ENCODE data around the gene BMF.

DNA sequence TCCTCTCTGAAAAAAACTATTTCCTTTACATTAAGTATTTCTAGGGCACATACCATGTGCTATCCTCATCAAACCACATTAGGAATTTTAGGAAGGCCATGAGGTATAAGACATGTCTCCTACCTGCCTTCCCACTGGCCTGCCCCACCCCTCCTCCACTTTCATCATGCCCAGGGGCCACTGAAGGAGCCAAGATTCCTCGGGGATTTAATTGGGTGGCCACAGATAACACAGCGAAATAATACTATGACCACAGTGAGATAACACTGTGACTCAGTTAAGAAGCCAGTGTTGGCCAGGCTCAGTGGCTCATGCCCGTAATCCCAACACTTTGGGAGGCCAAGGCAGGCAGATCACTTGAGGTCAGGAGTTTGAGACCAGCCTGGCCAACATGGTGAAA is 9.8 kb upstream of the BMF start:
- TF ChIP-seq CTCF (IDR thresholded peaks at IDR 0.05) = no peak
- no peak for TF ChIP-seq EP300 (IDR thresholded peaks at IDR 0.05)
- TF ChIP-seq NFE2L2 (conservative IDR thresholded peaks at IDR 0.05; ENCODE audit: low read length) = no peak
